Natural killer cell treated with Interleukin-12 subunit alpha and Interleukin-12 subunit beta and Interleukin-15 and Interleukin-18, amount 100 ng/mL, for 72 hours (primary cell): Measurements from ENCODE around the gene NR4A2. TPM values are rescaled to one million over a fixed set of nuclear protein-coding genes. Genes with fewer than 3 reads are reported as not detected.

Source experiments
- ATAC-seq, 2 donors: fragments of 150-1000 bp; cut with Tn5 transposase in 1 of 2; sonication (Bioruptor Pico), chemical (Tn5 transposase) in 1 of 2; 2 replicates each; pipeline ENCODE4 v1.10.0; 2021
- DNase-seq: peaks from one replicate; pipeline ENCODE4 v3.0.0; 2022; ENCODE audit warnings: low spot score
- H3K27ac Mint-ChIP-seq, 2 donors: 1 replicate in 1 of 2; 2 replicates in 1 of 2; pipeline ENCODE4 v1.8.0; 2022; ENCODE audit warnings: mixed read lengths in 2 of 2, mild to moderate bottlenecking in 1 of 2, moderate library complexity in 1 of 2
- H3K27me3 Mint-ChIP-seq, 2 donors: 1 replicate in 1 of 2; 2 replicates in 1 of 2; pipeline ENCODE4 v1.8.0; 2022; ENCODE audit warnings: mixed read lengths in 2 of 2
- H3K36me3 Mint-ChIP-seq: one replicate; pipeline ENCODE4 v1.8.0; 2022; ENCODE audit warnings: mixed read lengths
- H3K4me1 Mint-ChIP-seq, 2 donors: 1 replicate in 1 of 2; 2 replicates in 1 of 2; pipeline ENCODE4 v1.8.0; 2022; ENCODE audit warnings: low read depth in 2 of 2, mixed read lengths in 2 of 2, mild to moderate bottlenecking in 1 of 2
- H3K4me3 Mint-ChIP-seq: one replicate; pipeline ENCODE4 v1.8.0; 2022; ENCODE audit warnings: mixed read lengths
- H3K9me3 Mint-ChIP-seq: 2 replicates; pipeline ENCODE4 v1.8.0; 2022; ENCODE audit warnings: mixed read lengths
- total RNA-seq, 2 donors: library from RNA; stranded (reverse); gene quantifications; one replicate each; pipeline ENCODE4 v1.2.3, GENCODE V29; 2022

NR4A2 gene
- total RNA-seq, 2 donors from 2014 or later, result 2.7 to 4.2 TPM

- peaks cover 14 to 19% of the 10 kb centered on the region in 2 donors for H3K27me3 Mint-ChIP-seq
- peak overlapping the region; percentile 97 for H3K27ac Mint-ChIP-seq
- H3K4me3 Mint-ChIP-seq, result peak overlapping the region; percentile 97
- no peaks in the 10 kb centered on the region for H3K9me3 Mint-ChIP-seq
- peaks cover 51 to 56% of the 10 kb centered on the region in 2 donors for H3K4me1 Mint-ChIP-seq
- ATAC-seq, result peak; percentile 67 to 74
- DNase-seq, result peak; percentile 90
- no peaks in the 10 kb centered on the region for H3K36me3 Mint-ChIP-seq
These were observed 1.5 kb upstream of the NR4A2 start for GRCh38 chr2:156333951-156334495.

GRCh38 chr2:156333274-156333950, 891 bp upstream of the NR4A2 start:
- ATAC-seq, result peak; percentile 1 to 15
- Mint-ChIP-seq H3K36me3 (peaks cover 5% of the 10 kb centered on the region), H3K27ac (peak overlapping the region; percentile 97), H3K27me3 (peaks cover 19 to 23% of the 10 kb centered on the region in 2 donors), H3K4me1 (peaks cover 51 to 56% of the 10 kb centered on the region in 2 donors), H3K9me3 (no peaks in the 10 kb centered on the region), H3K4me3 (peak overlapping the region; percentile 97)
- DNase-seq, result no peak

- Mint-ChIP-seq H3K9me3 (no peaks in the 10 kb centered on the region), H3K27ac (peak overlapping the region; percentile 97), H3K27me3 (peaks cover 21 to 27% of the 10 kb centered on the region in 2 donors), H3K36me3 (peaks cover 7% of the 10 kb centered on the region), H3K4me3 (peak overlapping the region; percentile 97), H3K4me1 (peaks cover 51 to 56% of the 10 kb centered on the region in 2 donors)
- DNase-seq (no peak), ATAC-seq (no peak)
These were observed 312 bp downstream of the NR4A2 start for GRCh38 chr2:156332284-156332533.

- peak; percentile 11 to 17 for ATAC-seq
These were observed 793 bp downstream of the NR4A2 start for GRCh38 chr2:156331572-156332283.

GRCh38 chr2:156329927-156330726, 2.4 kb downstream of the NR4A2 start:
- Mint-ChIP-seq H3K27ac (peak overlapping the region in 1 of 2 donors; percentile 6), H3K4me1 (peaks cover 44 to 50% of the 10 kb centered on the region in 2 donors), H3K9me3 (no peaks in the 10 kb centered on the region), H3K27me3 (peaks cover 31 to 38% of the 10 kb centered on the region in 2 donors), H3K4me3 (peak overlapping the region; percentile 54), H3K36me3 (peaks cover 20% of the 10 kb centered on the region)
- no peak for DNase-seq
- ATAC-seq, result no peak

More at GRCh38 chr2:156331572-156332283, 793 bp downstream of the NR4A2 start:
- H3K4me1 Mint-ChIP-seq, result peaks cover 51 to 56% of the 10 kb centered on the region in 2 donors
- H3K4me3 Mint-ChIP-seq, result peak overlapping the region; percentile 97
- peak; percentile 67 for DNase-seq
- H3K9me3 Mint-ChIP-seq, result no peaks in the 10 kb centered on the region
- H3K27ac Mint-ChIP-seq, result peak overlapping the region; percentile 97
- peaks cover 22 to 29% of the 10 kb centered on the region in 2 donors for H3K27me3 Mint-ChIP-seq
- H3K36me3 Mint-ChIP-seq, result peaks cover 11% of the 10 kb centered on the region

- no peaks in the 10 kb centered on the region for H3K9me3 Mint-ChIP-seq
- peak overlapping the region in 1 of 2 donors; percentile 6 for H3K27ac Mint-ChIP-seq
- DNase-seq (no peak), ATAC-seq (no peak)
- H3K36me3 Mint-ChIP-seq, result peaks cover 20% of the 10 kb centered on the region
- peaks cover 35 to 43% of the 10 kb centered on the region in 2 donors for H3K4me1 Mint-ChIP-seq
- H3K4me3 Mint-ChIP-seq, result peak overlapping the region; percentile 54
- H3K27me3 Mint-ChIP-seq, result peaks cover 31 to 38% of the 10 kb centered on the region in 2 donors
These were observed 3.2 kb downstream of the NR4A2 start for GRCh38 chr2:156329031-156329926.

GRCh38 chr2:156327835-156328695, 4.5 kb downstream of the NR4A2 start:
- Mint-ChIP-seq H3K9me3 (no peaks in the 10 kb centered on the region), H3K4me1 (peaks cover 27 to 36% of the 10 kb centered on the region in 2 donors), H3K36me3 (peaks cover 24% of the 10 kb centered on the region), H3K27ac (no peak overlapping the region), H3K4me3 (no peak overlapping the region), H3K27me3 (peaks cover 40 to 43% of the 10 kb centered on the region in 2 donors)
- no peak for DNase-seq
- ATAC-seq, result no peak

- Mint-ChIP-seq H3K27ac (no peak overlapping the region), H3K4me3 (no peak overlapping the region), H3K9me3 (no peaks in the 10 kb centered on the region), H3K27me3 (peaks cover 50 to 55% of the 10 kb centered on the region in 2 donors), H3K4me1 (peaks cover 27 to 35% of the 10 kb centered on the region in 2 donors), H3K36me3 (peaks cover 24% of the 10 kb centered on the region)
- no peak for ATAC-seq
- no peak for DNase-seq
These were observed 5.9 kb downstream of the NR4A2 start for GRCh38 chr2:156326526-156327095.

GRCh38 chr2:156325688-156326525, 6.6 kb downstream of the NR4A2 start:
- ATAC-seq, result no peak
- Mint-ChIP-seq H3K4me3 (no peak overlapping the region), H3K27me3 (peaks cover 54 to 62% of the 10 kb centered on the region in 2 donors), H3K9me3 (no peaks in the 10 kb centered on the region), H3K27ac (no peak overlapping the region), H3K36me3 (peaks cover 24% of the 10 kb centered on the region), H3K4me1 (peaks cover 25 to 32% of the 10 kb centered on the region in 2 donors)
- no peak for DNase-seq

GRCh38 chr2:156323754-156324153, 8.8 kb downstream of the NR4A2 start:
- Mint-ChIP-seq H3K9me3 (no peaks in the 10 kb centered on the region), H3K4me1 (peaks cover 26 to 29% of the 10 kb centered on the region in 2 donors), H3K36me3 (peaks cover 23% of the 10 kb centered on the region), H3K27ac (no peak overlapping the region), H3K4me3 (no peak overlapping the region), H3K27me3 (peaks cover 47 to 62% of the 10 kb centered on the region in 2 donors)
- no peak for DNase-seq
- ATAC-seq, result no peak

- H3K27ac Mint-ChIP-seq, result no peak overlapping the region
- no peaks in the 10 kb centered on the region for H3K9me3 Mint-ChIP-seq
- H3K27me3 Mint-ChIP-seq, result peaks cover 52 to 64% of the 10 kb centered on the region in 2 donors
- H3K4me1 Mint-ChIP-seq, result peaks cover 26 to 29% of the 10 kb centered on the region in 2 donors
- ATAC-seq (no peak), DNase-seq (no peak)
- H3K4me3 Mint-ChIP-seq, result peak overlapping the region; percentile 85
- H3K36me3 Mint-ChIP-seq, result peaks cover 18% of the 10 kb centered on the region
These were observed 9.8 kb downstream of the NR4A2 start for GRCh38 chr2:156322686-156323231.
